Heart left ventricle (tissue), 13 donors: Measurements from ENCODE around the gene ZIM2.

ENCODE experiments used
- POLR2A ChIP-seq, 2 donors: fragments of 450-650 bp; IDR thresholded peaks; one replicate each; pipeline ENCODE4 v1.6.1; 2017; ENCODE audit warnings: antibody characterized with exemption in 2 of 2, mild to moderate bottlenecking in 2 of 2, moderate library complexity in 2 of 2
- TF ChIP-seq, protein P1 (sequence below), 12 donors: fragments of 200-600 bp; sonication (generic) in 4 of 12; IDR thresholded peaks; one replicate each; pipeline versions ENCODE4 v1.5.0 to v1.8.0; 2018 to 2022; ENCODE audit warnings: antibody characterized with exemption in 12 of 12, mild to moderate bottlenecking in 5 of 12
- donor health status: ischemic (EF 13 %, LVEDD 7.1; RV severe dilation, severe dysfunction).
- donor health status: DM: no; HTN: yes; CAD: no.
- donor health status: DM: no; HTN: no; CAD: no.
- donor health status: ischemic (EF 25% LVEDD 6.9; RV normal size, moderate dysfunction).
- donor health status: ischemic (EF 25% LVEDD 5.7; RV mildly dilated, moderate dysfunction).
- donor health status: ischemic (EF 35%, LVEDD 5.7; RV mildly dilated, moderate dysfunction).
- donor health status: nonischemic (EF 11% LVEDD 7.7; RV severe dilation, severe dysfunction).
- donor health status: DM: yes; HTN: yes; CAD: no.
- donor health status: PGD.
- donor health status: ischemic (EF 29% LVEDD 5.4; RV normal size, mild dysfunction).
- donor health status: nonischemic (EF 23%, LVEDD 6.1; RV moderate dilation, normal function).

DNA sequence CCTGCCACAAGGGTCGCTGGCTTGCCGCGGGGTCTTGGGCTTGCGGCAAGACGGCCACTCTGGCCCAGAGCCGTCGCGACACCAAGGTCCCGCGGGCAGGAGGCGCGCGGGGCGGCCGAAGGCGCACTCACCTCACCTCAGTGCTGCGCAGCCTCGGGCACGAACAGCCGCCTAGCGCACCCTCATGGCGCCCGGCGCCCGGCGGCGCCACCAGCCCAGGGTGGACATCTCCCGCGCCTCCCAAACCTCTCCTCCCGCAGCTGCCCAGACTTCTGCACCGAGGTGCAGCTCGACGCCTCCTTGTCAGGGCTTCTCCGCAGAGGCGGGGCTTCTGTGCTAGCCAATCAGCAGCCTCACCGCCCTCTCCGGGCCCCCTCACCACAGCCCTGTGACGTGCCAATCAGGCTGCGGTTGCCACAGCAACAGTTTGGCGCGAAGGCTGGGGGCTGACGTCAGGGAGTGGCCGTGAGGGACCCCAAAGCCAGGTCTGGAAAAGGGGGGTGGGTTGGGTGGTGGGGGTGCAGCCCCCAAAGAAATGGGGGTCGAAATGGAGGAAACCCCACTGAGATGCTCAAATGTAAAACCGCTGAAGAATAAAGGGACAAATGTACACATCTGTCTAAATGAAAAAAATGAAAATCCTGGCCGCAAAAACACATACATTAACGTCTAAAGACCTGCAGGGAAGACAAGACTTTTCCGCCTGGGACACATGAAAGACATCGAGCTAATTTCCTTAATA lies at the start of gene ZIM2, which contains the start of gene PEG3:
- TF ChIP-seq, protein P1, sequence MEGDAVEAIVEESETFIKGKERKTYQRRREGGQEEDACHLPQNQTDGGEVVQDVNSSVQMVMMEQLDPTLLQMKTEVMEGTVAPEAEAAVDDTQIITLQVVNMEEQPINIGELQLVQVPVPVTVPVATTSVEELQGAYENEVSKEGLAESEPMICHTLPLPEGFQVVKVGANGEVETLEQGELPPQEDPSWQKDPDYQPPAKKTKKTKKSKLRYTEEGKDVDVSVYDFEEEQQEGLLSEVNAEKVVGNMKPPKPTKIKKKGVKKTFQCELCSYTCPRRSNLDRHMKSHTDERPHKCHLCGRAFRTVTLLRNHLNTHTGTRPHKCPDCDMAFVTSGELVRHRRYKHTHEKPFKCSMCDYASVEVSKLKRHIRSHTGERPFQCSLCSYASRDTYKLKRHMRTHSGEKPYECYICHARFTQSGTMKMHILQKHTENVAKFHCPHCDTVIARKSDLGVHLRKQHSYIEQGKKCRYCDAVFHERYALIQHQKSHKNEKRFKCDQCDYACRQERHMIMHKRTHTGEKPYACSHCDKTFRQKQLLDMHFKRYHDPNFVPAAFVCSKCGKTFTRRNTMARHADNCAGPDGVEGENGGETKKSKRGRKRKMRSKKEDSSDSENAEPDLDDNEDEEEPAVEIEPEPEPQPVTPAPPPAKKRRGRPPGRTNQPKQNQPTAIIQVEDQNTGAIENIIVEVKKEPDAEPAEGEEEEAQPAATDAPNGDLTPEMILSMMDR (IDR thresholded peaks at IDR 0.05), result no peak
- TF ChIP-seq POLR2A (IDR thresholded peaks at IDR 0.05), result peak in 1 of 2 donors; percentile 57
